Stomach (tissue), 9 donors: Measurements from ENCODE around the gene CPNE1. TPM values are rescaled to one million over a fixed set of nuclear protein-coding genes. Genes with fewer than 3 reads are reported as not detected.
A peak's percentile ranks its signal among the peaks of the same experiment; 100 is the strongest.

Experiments used
- DNase-seq, 2 donors: peaks; one replicate each; pipeline versions ENCODE4 v3.0.0 to v3.0.0-alpha.2; 2013 to 2019
- H3K27ac ChIP-seq, 5 donors: fragments of 200-600 bp in 4 of 5; sonication (generic) in 4 of 5; one replicate each; pipeline ENCODE4 v1.5.1; 2013 to 2019; ENCODE audit warnings: mild to moderate bottlenecking in 1 of 5, moderate library complexity in 1 of 5
- H3K27me3 ChIP-seq, 3 donors: fragments of 200-600 bp; sonication (generic); one replicate each; pipeline ENCODE4 v1.5.1; 2017 to 2019; ENCODE audit warnings: mixed run types in 1 of 3
- H3K36me3 ChIP-seq, 4 donors: fragments of 200-600 bp; sonication (generic); 1 replicate in 3 of 4; 2 replicates in 1 of 4; pipeline ENCODE4 v1.5.1; 2016 to 2019
- H3K4me1 ChIP-seq, 4 donors: fragments of 200-600 bp; sonication (generic); one replicate each; pipeline ENCODE4 v1.5.1; 2016 to 2019
- H3K4me3 ChIP-seq, 4 donors: fragments of 200-600 bp; sonication (generic) in 3 of 4; one replicate each; pipeline ENCODE4 v1.5.1; 2016 to 2019; ENCODE audit warnings: mild to moderate bottlenecking in 1 of 4
- H3K9me3 ChIP-seq, 4 donors: fragments of 200-600 bp; sonication (generic); one replicate each; pipeline ENCODE4 v1.5.1; 2016 to 2019
- EP300 ChIP-seq: sonication (generic); formaldehyde crosslinking; IDR thresholded peaks from one replicate; pipeline ENCODE4 v1.6.1; 2017; ENCODE audit warnings: antibody characterized with exemption
- POLR2A ChIP-seq, 4 donors: fragments of 450-650 bp; IDR thresholded peaks; one replicate each; pipeline ENCODE4 v1.6.1; 2016; ENCODE audit warnings: antibody characterized with exemption in 4 of 4, control low read depth in 2 of 4, mild to moderate bottlenecking in 1 of 4, moderate library complexity in 1 of 4
- POLR2AphosphoS5 ChIP-seq, 3 donors: sonication (generic); formaldehyde crosslinking; IDR thresholded peaks; one replicate each; pipeline ENCODE4 v1.6.1; 2016; ENCODE audit warnings: antibody characterized with exemption in 3 of 3
- WGBS, 5 donors: extraction: QIAGEN DNeasy Blood & Tissue Kit in 3 of 5; methylation state at CpG; one replicate each; pipeline versions ENCODE4 v1.1.5 to v1.1.7; 2013 to 2018; 5-methylcytosine and 5-hydroxymethylcytosine counted together
- intact Hi-C: fragments of 100-400 bp; cut with DNase I; formaldehyde crosslinking; loops from one replicate; pipeline ENCODE4 v1.15.1; 2023; ENCODE audit warnings: low total_unique reads
- polyA plus RNA-seq, 3 donors: library from polyadenylated mRNA; stranded (reverse); fragments of 200-250 nt; gene quantifications; one replicate each; pipeline ENCODE4 v1.2.3, GENCODE V29; 2013
- total RNA-seq, 5 donors: library from RNA; depleted of rRNA; stranded (reverse); fragments of >200 nt; gene quantifications; one replicate each; pipeline versions ENCODE4 v1.1.0 to v1.2.3, GENCODE V29; 2014 to 2016
- TF ChIP-seq, protein P1 (sequence below), 7 experiments: fragments of 450-650 bp in 4 of 7; fragments of 200-600 bp in 3 of 7; sonication (generic) in 3 of 7; IDR thresholded peaks; one replicate each; pipeline ENCODE4 v1.5.1; 2016 to 2019; ENCODE audit warnings: antibody characterized with exemption in 7 of 7, control low read depth in 2 of 7, mild to moderate bottlenecking in 1 of 7
- donor health status: healthy with polysubstance abuse.
- donor health status: Bipolar disorder and iron deficiency.
- donor health status: healthy.

Gene CPNE1
- total and polyA plus RNA-seq, 8 donors: 67.9 to 172 (median 107) TPM

DNA sequence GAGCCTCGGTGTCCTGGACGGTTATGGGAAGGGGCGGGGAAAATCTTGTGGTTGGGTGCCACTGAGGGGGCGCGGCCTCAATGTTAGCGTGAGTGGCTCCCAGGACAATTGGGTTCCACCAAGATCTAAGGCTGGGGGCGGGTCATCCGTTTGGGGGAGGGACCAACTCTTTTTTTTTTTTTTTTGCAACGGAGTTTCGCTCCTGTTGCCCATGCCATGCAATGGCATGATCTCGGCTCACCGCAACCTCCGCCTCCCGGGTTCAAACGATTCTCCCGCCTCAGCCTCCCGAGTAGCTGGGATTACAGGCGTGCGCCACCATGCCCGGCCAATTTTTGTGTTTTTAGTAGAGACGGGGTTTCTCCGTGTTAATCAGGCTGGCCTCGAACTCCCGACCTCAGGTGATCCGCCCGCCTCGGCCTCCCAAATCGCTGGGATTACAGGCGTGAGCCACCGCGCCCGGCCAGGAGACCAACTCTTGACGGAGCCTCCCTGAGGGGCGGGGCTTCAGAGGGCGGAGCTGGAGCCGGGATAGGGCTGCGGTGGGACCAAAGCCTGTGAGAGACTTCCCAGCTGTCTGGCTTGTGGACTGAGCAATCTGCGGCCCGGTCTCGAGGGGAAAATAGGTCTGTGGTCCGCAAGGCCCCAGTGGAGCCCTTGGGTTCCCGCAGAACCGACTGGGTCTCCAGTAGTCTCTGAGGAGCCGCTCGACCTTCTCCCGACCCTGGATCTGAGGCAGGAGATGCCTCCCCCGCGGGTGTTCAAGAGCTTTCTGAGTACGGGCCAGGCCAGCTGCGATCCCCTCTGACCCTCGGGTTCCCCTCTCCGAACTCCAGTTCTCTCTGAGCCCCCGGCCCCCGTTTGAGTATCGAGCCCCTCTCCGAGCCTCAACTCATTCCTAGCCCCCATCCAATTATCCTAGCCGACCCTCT is 48.0 kb downstream of the CPNE1 start:
- H3K27me3 ChIP-seq: no peaks in the 10 kb centered on the region
- TF ChIP-seq POLR2AphosphoS5 (IDR thresholded peaks at IDR 0.05) (peak; percentile 41 to 62 (median 57)), EP300 (no peak), POLR2A (IDR thresholded peaks at IDR 0.05) (peak in 1 of 4 donors; percentile 32)
- TF ChIP-seq, protein P1, sequence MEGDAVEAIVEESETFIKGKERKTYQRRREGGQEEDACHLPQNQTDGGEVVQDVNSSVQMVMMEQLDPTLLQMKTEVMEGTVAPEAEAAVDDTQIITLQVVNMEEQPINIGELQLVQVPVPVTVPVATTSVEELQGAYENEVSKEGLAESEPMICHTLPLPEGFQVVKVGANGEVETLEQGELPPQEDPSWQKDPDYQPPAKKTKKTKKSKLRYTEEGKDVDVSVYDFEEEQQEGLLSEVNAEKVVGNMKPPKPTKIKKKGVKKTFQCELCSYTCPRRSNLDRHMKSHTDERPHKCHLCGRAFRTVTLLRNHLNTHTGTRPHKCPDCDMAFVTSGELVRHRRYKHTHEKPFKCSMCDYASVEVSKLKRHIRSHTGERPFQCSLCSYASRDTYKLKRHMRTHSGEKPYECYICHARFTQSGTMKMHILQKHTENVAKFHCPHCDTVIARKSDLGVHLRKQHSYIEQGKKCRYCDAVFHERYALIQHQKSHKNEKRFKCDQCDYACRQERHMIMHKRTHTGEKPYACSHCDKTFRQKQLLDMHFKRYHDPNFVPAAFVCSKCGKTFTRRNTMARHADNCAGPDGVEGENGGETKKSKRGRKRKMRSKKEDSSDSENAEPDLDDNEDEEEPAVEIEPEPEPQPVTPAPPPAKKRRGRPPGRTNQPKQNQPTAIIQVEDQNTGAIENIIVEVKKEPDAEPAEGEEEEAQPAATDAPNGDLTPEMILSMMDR (IDR thresholded peaks at IDR 0.05): no peak
- intact Hi-C loops: no loop called here
- H3K4me1 ChIP-seq: peaks cover 31 to 52% (median 47%) of the 10 kb centered on the region in 4 donors
- H3K36me3 ChIP-seq: peaks cover 0 to 10% (median 8%) of the 10 kb centered on the region in 4 donors
- no peaks in the 10 kb centered on the region for H3K9me3 ChIP-seq
- DNase-seq: peak; percentile 91 to 94
- peak overlapping the region; percentile 45 to 62 (median 54) for H3K4me3 ChIP-seq
- H3K27ac ChIP-seq: peak overlapping the region; percentile 82 to 95 (median 92)
- 3 to 4% (median 3%) methylated on average over 38 to 57 of the region's 57 CpGs for WGBS, 5 donors

DNA sequence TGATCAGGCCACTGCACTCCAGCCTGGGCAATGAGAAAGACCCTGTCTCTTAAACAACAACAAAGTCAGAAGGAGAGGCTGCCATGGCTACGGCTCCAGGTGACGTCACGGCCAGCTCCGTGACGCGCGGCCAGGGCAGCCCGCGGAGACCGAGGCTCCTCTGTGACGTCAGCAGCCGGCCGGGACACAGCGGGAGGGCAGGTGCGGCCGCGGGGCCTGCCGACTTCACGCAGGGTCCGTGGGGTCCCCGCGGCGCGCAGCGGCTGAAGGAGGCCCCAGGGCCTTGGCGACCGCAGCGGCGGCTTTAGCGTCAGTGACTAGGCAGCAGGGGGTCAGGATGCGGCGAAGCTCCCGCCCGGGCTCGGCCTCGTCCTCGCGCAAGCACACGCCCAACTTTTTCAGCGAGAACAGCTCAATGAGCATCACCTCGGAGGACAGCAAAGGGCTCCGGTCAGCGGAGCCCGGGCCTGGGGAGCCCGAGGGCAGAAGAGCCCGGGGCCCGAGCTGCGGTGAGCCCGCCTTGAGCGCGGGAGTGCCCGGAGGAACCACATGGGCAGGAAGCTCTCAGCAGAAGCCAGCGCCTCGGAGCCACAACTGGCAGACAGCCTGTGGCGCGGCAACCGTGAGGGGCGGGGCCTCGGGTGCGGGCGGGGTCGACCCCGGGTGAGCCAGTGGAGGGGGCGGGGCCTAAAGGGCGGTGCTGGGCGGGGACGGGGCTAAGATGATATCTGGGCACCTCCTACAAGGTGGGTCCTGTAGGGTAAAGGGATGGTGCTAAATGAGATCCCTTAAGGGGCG is 48.8 kb downstream of the CPNE1 start, which contains the start of gene SPAG4:
Gene SPAG4 (plus strand): TSS at position 163 of the 798 bp plus-strand sequence. CDS start 175 bp downstream, at position 338.
- Histone ChIP-seq H3K36me3 (peaks cover 0 to 3% (median under 1%) of the 10 kb centered on the region in 4 donors), H3K4me3 (peak within 1 kb of the TSS; percentile 45 to 62 (median 54)), H3K27me3 (no peaks in the 10 kb centered on the region), H3K9me3 (no peaks in the 10 kb centered on the region), H3K27ac (peak within 1 kb of the TSS; percentile 88 to 95 (median 92)), H3K4me1 (peaks cover 31 to 56% (median 47%) of the 10 kb centered on the region in 4 donors)
- no peak for TF ChIP-seq EP300
- TF ChIP-seq, protein P1 (IDR thresholded peaks at IDR 0.05): no peak
- TF ChIP-seq POLR2AphosphoS5 (IDR thresholded peaks at IDR 0.05): peak; percentile 44 to 85 (median 75)
- peak in 1 of 4 donors; percentile 54 for TF ChIP-seq POLR2A (IDR thresholded peaks at IDR 0.05)
- peak; percentile 99 to 100 for DNase-seq
- intact Hi-C loops: no loop called here
- 0 to 2% (median 0%) methylated on average over 31 to 68 of the region's 68 CpGs for WGBS, 5 donors

- WGBS, 5 donors: 92 to 97% (median 95%) methylated on average over 2 of the region's 2 CpGs
- no peak for DNase-seq
- H3K4me3 ChIP-seq: no peak overlapping the region
- intact Hi-C loops: no loop called here
- H3K9me3 ChIP-seq: no peaks in the 10 kb centered on the region
- no peaks in the 10 kb centered on the region for H3K36me3 ChIP-seq
- peaks cover 5 to 32% (median 14%) of the 10 kb centered on the region in 4 donors for H3K4me1 ChIP-seq
- no peaks in the 10 kb centered on the region for H3K27me3 ChIP-seq
- TF ChIP-seq, protein P1 (IDR thresholded peaks at IDR 0.05): no peak
- TF ChIP-seq POLR2AphosphoS5 (IDR thresholded peaks at IDR 0.05) (no peak), EP300 (no peak), POLR2A (IDR thresholded peaks at IDR 0.05) (no peak)
- H3K27ac ChIP-seq: peak overlapping the region in 4 of 5 donors; percentile 24 to 73 (median 54)
Measured at GRCh38 chr20:35611482-35611881, 53.2 kb downstream of the CPNE1 start.
